Central memory CD4-positive, alpha-beta T cell (primary cell): ENCODE measurements around the gene SOSTDC1.
"Not testable (repeated sequence)": the region's sequence is repeated elsewhere in the genome, so short reads cannot be mapped to it uniquely, and the experiment has no call there.

Experiments used
- DNase-seq: peaks from one replicate; pipeline ENCODE4 v3.0.0; 2022

Gene SOSTDC1

GRCh38 chr7:16460789-16461493 is 4.6 kb downstream of the SOSTDC1 start:
- DNase-seq: no peak

DNA sequence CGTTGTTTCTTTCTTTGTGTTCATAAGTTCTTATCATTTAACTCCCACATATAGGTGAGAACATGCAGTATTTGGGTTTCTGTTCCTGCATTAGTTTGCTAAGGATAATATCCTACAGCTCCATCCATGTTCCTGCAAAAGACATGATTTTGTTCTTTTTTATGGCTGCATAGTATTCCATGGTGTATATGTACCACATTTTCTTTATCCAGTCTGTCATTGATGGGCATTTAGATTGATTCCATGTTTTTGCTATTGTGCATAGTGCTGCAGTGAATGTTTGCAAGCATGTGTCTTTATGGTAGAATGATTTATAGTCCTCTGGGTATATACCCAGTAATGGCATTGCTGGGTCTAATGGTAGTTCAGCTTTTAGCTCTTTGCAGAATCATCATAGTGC is 9.2 kb downstream of the SOSTDC1 start:
- DNase-seq: not testable (repeated sequence)

- no peak for DNase-seq
Measured at GRCh38 chr7:16455591-16455990, 9.9 kb downstream of the SOSTDC1 start.

- no peak for DNase-seq
Measured at GRCh38 chr7:16450366-16450765, 15.2 kb downstream of the SOSTDC1 start.

DNA sequence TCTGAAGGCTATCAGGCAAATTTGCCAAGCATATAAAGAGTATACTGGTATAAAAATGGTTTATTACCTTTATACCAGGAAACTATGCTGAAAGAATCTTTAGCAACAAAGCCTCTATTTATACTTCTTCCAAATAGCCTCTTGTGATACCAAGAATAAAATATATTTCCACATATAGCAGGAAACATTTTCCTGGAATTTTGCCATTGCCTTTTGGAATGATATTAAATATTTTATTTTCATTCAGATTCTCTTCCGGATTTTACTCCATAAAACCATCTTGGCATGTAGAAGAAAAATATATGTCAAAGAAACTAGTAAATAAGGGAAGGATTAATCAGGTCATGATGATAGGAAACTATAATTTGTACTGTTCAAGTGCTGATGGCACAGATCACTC is 17.7 kb downstream of the SOSTDC1 start:
- no peak for DNase-seq

GRCh38 chr7:16446508-16446907 is 19.0 kb downstream of the SOSTDC1 start:
- DNase-seq: no peak

- DNase-seq: not testable (repeated sequence)
Measured at GRCh38 chr7:16443871-16444270, 21.7 kb downstream of the SOSTDC1 start.

DNA sequence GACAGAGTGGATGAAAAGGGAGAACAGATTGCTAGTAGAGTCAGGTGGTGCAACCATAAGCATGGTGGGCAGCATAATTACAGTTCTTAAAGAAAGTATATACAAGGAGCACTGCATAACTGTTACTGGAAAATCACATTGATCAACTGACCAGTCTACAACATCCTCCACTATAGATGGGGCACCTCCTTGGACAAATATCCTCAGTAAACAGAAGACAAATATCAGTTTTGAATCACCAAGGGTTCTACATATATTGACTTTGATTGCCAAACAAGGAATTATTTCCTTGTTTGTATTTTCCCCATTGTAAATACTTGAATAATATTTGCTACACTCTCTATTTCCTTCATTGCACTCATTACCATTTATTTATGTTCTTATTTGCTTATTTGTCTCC is 26.6 kb downstream of the SOSTDC1 start:
- DNase-seq: no peak

- no peak for DNase-seq
Measured at GRCh38 chr7:16436306-16436705, 29.2 kb downstream of the SOSTDC1 start.

DNA sequence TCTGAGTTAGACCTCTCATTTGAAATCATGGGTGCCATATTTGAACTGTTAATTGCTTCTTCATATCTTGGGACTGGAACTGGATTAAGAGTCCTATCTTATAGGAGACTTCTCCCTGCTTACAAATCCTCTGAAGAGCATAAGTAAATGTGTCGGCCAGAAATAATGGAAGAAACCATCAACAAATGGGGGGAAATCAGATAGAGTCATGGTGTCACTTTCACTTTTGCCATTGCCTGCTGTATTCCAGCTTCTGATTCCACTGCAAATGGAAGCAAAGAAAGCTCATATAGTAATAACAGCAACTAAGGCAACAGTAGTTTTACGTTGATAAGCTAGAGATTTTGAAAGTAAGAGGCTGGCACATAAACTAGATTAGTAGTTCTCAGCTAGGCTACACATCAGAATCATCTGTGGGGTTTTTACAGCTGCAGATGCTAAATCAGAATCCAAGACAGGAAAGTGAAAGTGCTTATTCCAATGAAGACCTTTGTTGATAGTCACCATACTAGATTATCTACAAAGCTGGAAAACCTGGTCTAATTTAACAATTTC is 31.9 kb downstream of the SOSTDC1 start:
- DNase-seq: no peak

DNA sequence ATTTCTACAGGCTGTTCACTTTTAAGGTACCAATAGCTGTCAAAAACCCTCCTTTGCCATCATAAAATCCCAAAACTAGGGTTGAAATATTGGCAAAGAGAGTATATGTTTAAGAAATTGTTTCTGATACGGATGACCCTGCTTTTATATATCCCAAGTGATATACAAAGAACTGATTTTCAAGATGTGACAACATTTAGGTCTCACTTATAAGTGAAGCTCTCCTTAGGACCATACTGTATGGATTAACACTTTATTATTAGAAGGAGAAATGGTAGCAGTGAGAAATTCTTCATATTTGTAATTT is 33.2 kb downstream of the SOSTDC1 start:
- DNase-seq: no peak

- DNase-seq: peak; percentile 23
Measured at GRCh38 chr7:16431646-16432424, 33.7 kb downstream of the SOSTDC1 start.

DNA sequence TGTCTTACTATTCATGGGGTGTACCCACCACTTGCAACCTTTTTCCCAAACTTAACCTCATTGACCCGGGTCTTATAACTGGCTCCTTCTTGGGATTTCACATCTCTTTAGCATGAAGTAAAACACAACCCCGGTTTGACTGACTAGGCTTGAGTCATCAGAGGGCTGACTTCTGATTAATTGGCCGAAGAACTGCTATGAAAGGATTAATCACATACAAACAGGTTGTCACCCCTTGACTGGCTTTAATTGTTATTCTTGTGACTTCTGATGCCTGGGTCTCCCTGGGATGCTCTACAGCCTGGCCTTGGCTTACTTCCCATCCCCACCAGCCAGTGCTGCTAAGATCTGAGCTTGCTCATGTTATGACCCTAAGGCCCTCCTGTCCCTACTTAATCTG is 35.4 kb downstream of the SOSTDC1 start:
- DNase-seq: no peak

GRCh38 chr7:16428672-16429071 is 36.9 kb downstream of the SOSTDC1 start:
- DNase-seq: no peak

GRCh38 chr7:16428182-16428581 is 37.4 kb downstream of the SOSTDC1 start:
- DNase-seq: no peak

DNA sequence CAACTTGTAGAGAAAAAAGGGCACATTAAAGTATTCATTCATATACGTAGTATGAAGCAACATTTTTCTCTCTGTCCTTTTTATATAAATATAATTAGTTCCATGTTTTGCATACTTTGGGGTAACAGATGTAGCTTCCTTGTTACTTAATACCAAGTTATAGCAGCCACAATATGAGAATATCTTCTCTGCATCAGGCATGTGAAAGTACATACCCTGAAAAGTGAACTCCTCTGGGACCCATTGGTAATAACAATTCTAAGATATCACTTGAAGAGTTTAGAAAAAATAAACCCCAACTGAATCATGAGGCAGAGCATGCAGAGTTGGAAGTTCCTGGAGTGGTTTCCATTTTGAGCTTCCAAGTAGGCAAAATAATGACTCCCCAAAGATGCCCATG is 41.8 kb downstream of the SOSTDC1 start:
- DNase-seq: no peak

- no peak for DNase-seq
Measured at GRCh38 chr7:16422917-16423316, 42.6 kb downstream of the SOSTDC1 start.

DNA sequence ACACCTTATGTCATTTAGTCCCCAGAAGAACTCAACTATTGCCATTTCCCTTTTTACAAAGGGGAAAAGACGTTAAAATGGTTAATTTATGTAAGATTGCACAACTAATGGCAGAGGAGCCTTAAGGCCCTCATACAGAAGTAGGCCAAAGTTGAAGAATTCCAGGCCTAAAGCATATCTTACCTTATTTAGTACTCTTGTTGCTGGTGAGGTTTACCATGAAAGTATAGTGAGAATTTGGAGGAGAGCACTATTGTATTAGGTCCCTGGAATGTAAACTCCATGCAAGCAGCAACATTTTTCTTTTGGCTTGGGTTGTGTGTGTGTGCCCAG is 43.5 kb downstream of the SOSTDC1 start:
- no peak for DNase-seq

GRCh38 chr7:16421333-16422102 is 44.0 kb downstream of the SOSTDC1 start, which contains the start of gene CRPPA:
Gene CRPPA (minus strand): TSS chr7:16421538. CDS start chr7:16421322, 216 bp downstream.
- peak; percentile 24 for DNase-seq

GRCh38 chr7:16420649-16421332 is 44.7 kb downstream of the SOSTDC1 start:
- peak; percentile 83 for DNase-seq

DNA sequence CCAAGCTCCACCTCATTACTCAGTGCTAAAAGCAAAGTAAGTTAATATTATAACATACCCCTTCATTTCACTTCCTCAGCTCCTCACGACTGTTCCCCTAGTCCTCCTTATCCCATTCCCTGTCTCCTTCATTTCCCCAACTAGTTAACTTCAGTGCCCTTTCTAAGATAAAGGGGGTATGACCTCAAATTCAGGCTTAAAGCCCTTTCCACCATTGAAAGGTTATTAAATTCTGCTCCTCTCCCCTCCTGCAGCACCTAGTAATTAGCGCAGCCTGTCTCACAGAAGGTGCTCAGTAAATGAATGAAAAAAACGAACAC is 45.2 kb downstream of the SOSTDC1 start:
- DNase-seq: no peak

DNA sequence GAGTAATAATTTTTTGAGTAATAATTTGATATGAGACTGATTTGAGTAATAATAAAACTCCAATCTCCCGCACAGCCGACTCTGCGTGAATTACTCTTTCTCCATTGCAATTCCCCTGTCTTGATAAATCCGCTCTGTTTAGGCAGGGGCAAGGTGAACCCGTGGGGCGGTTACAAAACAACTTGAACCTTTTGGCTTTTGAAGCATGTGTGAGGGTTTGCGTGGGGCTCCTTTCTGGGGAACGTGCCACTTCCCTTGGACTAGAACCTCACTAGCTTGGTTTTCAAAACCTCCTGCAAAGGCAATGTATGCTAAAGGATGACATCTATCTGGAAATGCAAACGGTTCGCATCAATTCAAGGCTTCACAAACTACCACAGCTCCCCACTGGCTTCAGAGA is 45.7 kb downstream of the SOSTDC1 start:
- no peak for DNase-seq

DNA sequence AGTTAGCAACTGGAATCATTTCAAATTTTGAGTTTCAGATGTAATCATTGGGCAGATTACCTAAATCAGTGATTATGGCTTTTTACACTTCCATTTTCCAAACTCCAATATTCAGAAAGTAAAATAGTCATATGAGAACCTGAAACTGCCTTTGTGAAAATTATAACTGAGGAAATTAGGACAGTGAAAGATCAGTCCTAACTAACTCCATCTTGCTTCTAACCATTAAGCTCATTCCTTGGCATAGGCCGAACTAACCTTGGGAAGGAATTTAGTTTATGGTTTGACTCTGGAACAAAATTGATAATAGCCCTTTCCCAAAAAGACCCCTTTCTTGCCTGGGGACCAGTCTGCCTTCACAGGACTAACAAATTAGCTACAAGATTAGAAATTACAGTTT is 46.4 kb downstream of the SOSTDC1 start:
- DNase-seq: no peak
